Upper lobe of right lung (tissue), 1 donor: ENCODE results near the gene SAMD4B. TPM values are rescaled to one million over a fixed set of nuclear protein-coding genes. Genes with fewer than 3 reads are reported as not detected.

ENCODE experiments used
- ATAC-seq: fragments of 200-7000 bp; cut with Tn5 transposase; one replicate; pipeline ENCODE4 v1.9.1; 2020; ENCODE audit warnings: mild to moderate bottlenecking, moderate library complexity
- DNase-seq: peaks from one replicate; pipeline ENCODE4 v3.0.0-alpha.2; 2020
- H3K27ac ChIP-seq: fragments of 200-600 bp; one replicate; pipeline ENCODE4 v1.8.0; 2022
- H3K27me3 ChIP-seq: fragments of 200-600 bp; one replicate; pipeline ENCODE4 v1.8.0; 2022; ENCODE audit warnings: mild to moderate bottlenecking
- H3K36me3 ChIP-seq: fragments of 200-600 bp; one replicate; pipeline ENCODE4 v1.8.0; 2022
- H3K4me1 ChIP-seq: fragments of 200-600 bp; one replicate; pipeline ENCODE4 v1.8.0; 2022
- H3K4me3 ChIP-seq: fragments of 200-600 bp; one replicate; pipeline ENCODE4 v1.8.0; 2022; ENCODE audit warnings: mild to moderate bottlenecking
- H3K9me3 ChIP-seq: fragments of 200-600 bp; one replicate; pipeline ENCODE4 v1.8.0; 2022
- CTCF ChIP-seq: fragments of 200-600 bp; IDR thresholded peaks from one replicate; pipeline ENCODE4 v1.8.0; 2022; ENCODE audit warnings: antibody characterized with exemption
- intact Hi-C: fragments of 100-400 bp; cut with DNase I; formaldehyde crosslinking; loops from one replicate; pipeline ENCODE4 v1.11.0; 2022
- total RNA-seq: library from RNA; stranded (reverse); fragmentation: NEBNext Ultra II Directional; extraction: Animal tissue kit (Norgen Biotek cat#: 25700); gene quantifications from one replicate; pipeline ENCODE4 v1.2.1, GENCODE V29; 2021
- donor health status: DM: no; HTN: yes; CAD: no; lungs with severe emphysema.

Gene SAMD4B
- total RNA-seq, 1 donor from 2014 or later: 81.2 TPM

DNA sequence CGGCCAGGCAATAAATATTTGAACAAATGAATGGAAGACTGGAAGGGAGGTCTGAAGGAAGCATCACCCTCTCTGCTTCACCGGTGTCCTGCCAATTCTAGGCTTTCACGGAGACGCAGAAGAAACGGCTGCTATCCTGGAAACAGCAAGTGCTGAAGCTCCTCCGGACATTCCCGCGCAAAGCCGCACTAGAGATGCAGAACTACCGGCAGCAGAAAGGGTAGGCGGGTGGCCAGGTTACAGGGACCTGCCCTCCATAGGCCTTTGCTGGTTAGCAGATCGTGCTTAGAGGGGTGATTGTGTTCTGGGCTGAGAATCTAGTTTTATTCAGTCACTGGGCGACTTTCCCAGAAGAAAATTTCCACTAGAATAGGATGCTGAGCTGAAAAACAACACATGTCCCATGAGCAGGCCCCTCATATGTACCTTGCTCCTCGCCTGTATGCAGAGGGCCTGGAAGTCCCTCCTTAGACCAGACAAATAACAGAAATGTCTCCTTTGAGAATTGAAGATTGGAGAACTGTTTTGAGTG lies 37.7 kb downstream of the SAMD4B start:
- ATAC-seq (no peak), DNase-seq (no peak)
- no peaks in the 10 kb centered on the region for H3K9me3 ChIP-seq
- H3K27ac ChIP-seq: no peak overlapping the region
- H3K4me3 ChIP-seq: no peak overlapping the region
- no peaks in the 10 kb centered on the region for H3K4me1 ChIP-seq
- peaks cover 99% of the 10 kb centered on the region for H3K36me3 ChIP-seq
- no peak for TF ChIP-seq CTCF
- intact Hi-C loops: no loop called here
- H3K27me3 ChIP-seq: no peaks in the 10 kb centered on the region

GRCh38 chr19:39380521-39381502 lies 38.6 kb downstream of the SAMD4B start:
- H3K27me3 ChIP-seq: no peaks in the 10 kb centered on the region
- no peaks in the 10 kb centered on the region for H3K4me1 ChIP-seq
- TF ChIP-seq CTCF: no peak
- no peak overlapping the region for H3K27ac ChIP-seq
- H3K9me3 ChIP-seq: no peaks in the 10 kb centered on the region
- H3K36me3 ChIP-seq: peaks cover 94% of the 10 kb centered on the region
- ATAC-seq (no peak), DNase-seq (no peak)
- H3K4me3 ChIP-seq: no peak overlapping the region
- intact Hi-C loops: no loop called here

DNA sequence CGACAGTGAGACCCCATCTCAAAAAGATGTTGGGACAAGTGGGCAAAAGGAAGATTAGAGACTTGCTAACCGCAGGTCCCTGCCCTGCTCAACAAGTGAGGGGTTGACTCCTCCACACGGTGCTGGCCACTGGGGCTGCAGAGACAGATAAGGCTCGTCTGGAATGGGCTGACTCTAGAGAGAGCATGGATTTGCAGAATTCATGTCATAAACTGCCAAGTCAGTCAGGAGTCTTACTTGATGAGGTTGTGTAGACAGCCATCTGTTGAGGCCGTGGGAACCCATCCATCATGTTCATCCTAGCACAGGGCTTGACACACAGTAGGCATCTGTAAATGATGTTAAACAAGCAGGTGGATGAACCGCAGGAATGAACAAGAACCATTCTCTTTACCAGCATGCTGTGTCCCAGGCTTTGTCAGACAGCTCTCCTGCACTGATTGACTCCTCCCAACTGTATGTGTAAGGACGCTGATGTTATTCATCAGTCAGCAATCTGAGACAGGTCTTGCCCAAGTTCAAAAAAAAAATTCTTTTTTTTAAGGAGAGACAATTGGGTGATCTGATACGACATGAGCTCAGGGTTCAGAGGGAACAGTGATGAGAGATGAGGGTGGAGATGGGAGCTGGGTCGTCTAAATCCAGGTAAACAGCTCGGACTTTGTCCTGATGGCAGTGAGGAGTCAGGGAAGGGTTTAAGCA lies 39.8 kb downstream of the SAMD4B start:
- H3K9me3 ChIP-seq: no peaks in the 10 kb centered on the region

GRCh38 chr19:39382991-39383828 lies 41.0 kb downstream of the SAMD4B start:
- Histone ChIP-seq H3K4me1 (no peaks in the 10 kb centered on the region), H3K27me3 (no peaks in the 10 kb centered on the region), H3K9me3 (no peaks in the 10 kb centered on the region), H3K36me3 (peaks cover 94% of the 10 kb centered on the region), H3K4me3 (no peak overlapping the region), H3K27ac (no peak overlapping the region)
- DNase-seq (no peak), ATAC-seq (no peak)
- no peak for TF ChIP-seq CTCF
- intact Hi-C loops: no loop called here

More for the DNA sequence above, 39.8 kb downstream of the SAMD4B start:
- TF ChIP-seq CTCF: no peak
- DNase-seq (no peak), ATAC-seq (no peak)
- Histone ChIP-seq H3K4me3 (no peak overlapping the region), H3K27ac (no peak overlapping the region), H3K4me1 (no peaks in the 10 kb centered on the region), H3K36me3 (peaks cover 94% of the 10 kb centered on the region), H3K27me3 (no peaks in the 10 kb centered on the region)
- intact Hi-C loops: no loop called here
